AG09309 (cell line): ENCODE data around the gene PSMB11.

Source experiments
- DNase-seq: peaks from one replicate; pipeline ENCODE4 v3.0.0-alpha.2; 2010; ENCODE audit warnings: low read depth
- H3K4me3 ChIP-seq: 2 replicates; pipeline ENCODE4 v1.5.1; 2011; ENCODE audit warnings: mild to moderate bottlenecking, low read depth, low read length, moderate library complexity; ENCODE audit not compliant: control insufficient read depth
- CTCF ChIP-seq: IDR thresholded peaks from 2 replicates; pipeline ENCODE4 v1.5.1; 2011; ENCODE audit warnings: mild to moderate bottlenecking, low read depth, low read length, inconsistent platforms; ENCODE audit not compliant: insufficient read depth, control insufficient read depth; ENCODE audit errors: missing control alignments

The PSMB11 gene

GRCh38 chr14:23015618-23016017, 26.4 kb upstream of the PSMB11 start:
- no peak overlapping the region for H3K4me3 ChIP-seq
- TF ChIP-seq CTCF = no peak
- no peak for DNase-seq

- H3K4me3 ChIP-seq = no peak overlapping the region
- TF ChIP-seq CTCF = no peak
- DNase-seq = no peak
Observed at GRCh38 chr14:23017091-23017490, 24.9 kb upstream of the PSMB11 start.

GRCh38 chr14:23018107-23018506, 23.9 kb upstream of the PSMB11 start:
- no peak for DNase-seq
- no peak for TF ChIP-seq CTCF
- H3K4me3 ChIP-seq = no peak overlapping the region

- no peak for TF ChIP-seq CTCF
- no peak overlapping the region for H3K4me3 ChIP-seq
- no peak for DNase-seq
Observed at GRCh38 chr14:23020143-23021128, 21.6 kb upstream of the PSMB11 start.

GRCh38 chr14:23021434-23021833, 20.6 kb upstream of the PSMB11 start:
- no peak for TF ChIP-seq CTCF
- DNase-seq = no peak
- no peak overlapping the region for H3K4me3 ChIP-seq

- no peak for TF ChIP-seq CTCF
- DNase-seq = no peak
- no peak overlapping the region for H3K4me3 ChIP-seq
Observed at GRCh38 chr14:23021889-23022442, 20.0 kb upstream of the PSMB11 start.
